ENCODE data around the gene RBP2.

DNA sequence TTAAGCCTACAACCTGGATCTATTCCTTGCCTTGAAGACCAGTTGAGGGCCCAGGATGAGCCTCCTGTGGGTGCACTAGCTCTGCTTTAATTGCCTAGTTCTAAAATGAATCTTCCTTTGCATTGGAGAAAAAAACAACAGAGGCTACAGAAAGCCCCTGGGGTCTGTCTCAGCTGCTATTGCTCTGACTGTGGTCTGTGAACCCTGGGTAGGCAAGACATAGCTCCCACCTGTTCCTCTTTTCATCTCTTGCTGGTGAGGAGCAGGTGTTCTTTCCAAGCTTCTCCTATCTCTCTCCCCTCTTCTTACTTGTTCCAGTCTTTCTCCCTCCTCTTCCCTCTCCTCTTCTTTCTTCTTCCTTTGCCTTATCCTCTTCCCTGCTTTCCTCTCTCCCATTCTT is 28.8 kb downstream of the RBP2 start:
- no peak for TF ChIP-seq YY1 (IDR thresholded peaks at IDR 0.05; ENCODE audit: borderline replicate concordance in 1 of 3, control insufficient read depth in 1 of 3, extremely low read depth in 1 of 3, insufficient read depth in 3 of 3, insufficient read length in 1 of 3, insufficient replicate concordance in 2 of 3, low read depth in 1 of 3, low read length in 2 of 3)
- TF ChIP-seq TSC22D4 (tag; IDR thresholded peaks at IDR 0.05) = no peak
- TF ChIP-seq ZNF717 (CRISPR knock-in tag; IDR thresholded peaks at IDR 0.05) = no peak
- no peak for TF ChIP-seq ARNT (IDR thresholded peaks at IDR 0.05)
- no peak for TF ChIP-seq JUN (IDR thresholded peaks at IDR 0.05; ENCODE audit: borderline replicate concordance, low read depth, low read length)
- TF ChIP-seq JUN (CRISPR knock-in tag; IDR thresholded peaks at IDR 0.05; ENCODE audit: borderline replicate concordance) = no peak
- TF ChIP-seq, protein P1, sequence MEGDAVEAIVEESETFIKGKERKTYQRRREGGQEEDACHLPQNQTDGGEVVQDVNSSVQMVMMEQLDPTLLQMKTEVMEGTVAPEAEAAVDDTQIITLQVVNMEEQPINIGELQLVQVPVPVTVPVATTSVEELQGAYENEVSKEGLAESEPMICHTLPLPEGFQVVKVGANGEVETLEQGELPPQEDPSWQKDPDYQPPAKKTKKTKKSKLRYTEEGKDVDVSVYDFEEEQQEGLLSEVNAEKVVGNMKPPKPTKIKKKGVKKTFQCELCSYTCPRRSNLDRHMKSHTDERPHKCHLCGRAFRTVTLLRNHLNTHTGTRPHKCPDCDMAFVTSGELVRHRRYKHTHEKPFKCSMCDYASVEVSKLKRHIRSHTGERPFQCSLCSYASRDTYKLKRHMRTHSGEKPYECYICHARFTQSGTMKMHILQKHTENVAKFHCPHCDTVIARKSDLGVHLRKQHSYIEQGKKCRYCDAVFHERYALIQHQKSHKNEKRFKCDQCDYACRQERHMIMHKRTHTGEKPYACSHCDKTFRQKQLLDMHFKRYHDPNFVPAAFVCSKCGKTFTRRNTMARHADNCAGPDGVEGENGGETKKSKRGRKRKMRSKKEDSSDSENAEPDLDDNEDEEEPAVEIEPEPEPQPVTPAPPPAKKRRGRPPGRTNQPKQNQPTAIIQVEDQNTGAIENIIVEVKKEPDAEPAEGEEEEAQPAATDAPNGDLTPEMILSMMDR (IDR thresholded peaks at IDR 0.05 in 2 of 3, conservative IDR thresholded peaks at IDR 0.05 in 1 of 3; ENCODE audit: insufficient read depth in 2 of 3, low read depth in 1 of 3, low read length in 3 of 3) = no peak
- TF ChIP-seq C11orf30 (IDR thresholded peaks at IDR 0.05; ENCODE audit: low read depth) = no peak
- no peak for TF ChIP-seq SMC3 (conservative IDR thresholded peaks at IDR 0.05; ENCODE audit: insufficient read depth, low read depth, low read length)
- no peak for TF ChIP-seq SP1 (CRISPR knock-in tag; IDR thresholded peaks at IDR 0.05)
- TF ChIP-seq, protein P2, sequence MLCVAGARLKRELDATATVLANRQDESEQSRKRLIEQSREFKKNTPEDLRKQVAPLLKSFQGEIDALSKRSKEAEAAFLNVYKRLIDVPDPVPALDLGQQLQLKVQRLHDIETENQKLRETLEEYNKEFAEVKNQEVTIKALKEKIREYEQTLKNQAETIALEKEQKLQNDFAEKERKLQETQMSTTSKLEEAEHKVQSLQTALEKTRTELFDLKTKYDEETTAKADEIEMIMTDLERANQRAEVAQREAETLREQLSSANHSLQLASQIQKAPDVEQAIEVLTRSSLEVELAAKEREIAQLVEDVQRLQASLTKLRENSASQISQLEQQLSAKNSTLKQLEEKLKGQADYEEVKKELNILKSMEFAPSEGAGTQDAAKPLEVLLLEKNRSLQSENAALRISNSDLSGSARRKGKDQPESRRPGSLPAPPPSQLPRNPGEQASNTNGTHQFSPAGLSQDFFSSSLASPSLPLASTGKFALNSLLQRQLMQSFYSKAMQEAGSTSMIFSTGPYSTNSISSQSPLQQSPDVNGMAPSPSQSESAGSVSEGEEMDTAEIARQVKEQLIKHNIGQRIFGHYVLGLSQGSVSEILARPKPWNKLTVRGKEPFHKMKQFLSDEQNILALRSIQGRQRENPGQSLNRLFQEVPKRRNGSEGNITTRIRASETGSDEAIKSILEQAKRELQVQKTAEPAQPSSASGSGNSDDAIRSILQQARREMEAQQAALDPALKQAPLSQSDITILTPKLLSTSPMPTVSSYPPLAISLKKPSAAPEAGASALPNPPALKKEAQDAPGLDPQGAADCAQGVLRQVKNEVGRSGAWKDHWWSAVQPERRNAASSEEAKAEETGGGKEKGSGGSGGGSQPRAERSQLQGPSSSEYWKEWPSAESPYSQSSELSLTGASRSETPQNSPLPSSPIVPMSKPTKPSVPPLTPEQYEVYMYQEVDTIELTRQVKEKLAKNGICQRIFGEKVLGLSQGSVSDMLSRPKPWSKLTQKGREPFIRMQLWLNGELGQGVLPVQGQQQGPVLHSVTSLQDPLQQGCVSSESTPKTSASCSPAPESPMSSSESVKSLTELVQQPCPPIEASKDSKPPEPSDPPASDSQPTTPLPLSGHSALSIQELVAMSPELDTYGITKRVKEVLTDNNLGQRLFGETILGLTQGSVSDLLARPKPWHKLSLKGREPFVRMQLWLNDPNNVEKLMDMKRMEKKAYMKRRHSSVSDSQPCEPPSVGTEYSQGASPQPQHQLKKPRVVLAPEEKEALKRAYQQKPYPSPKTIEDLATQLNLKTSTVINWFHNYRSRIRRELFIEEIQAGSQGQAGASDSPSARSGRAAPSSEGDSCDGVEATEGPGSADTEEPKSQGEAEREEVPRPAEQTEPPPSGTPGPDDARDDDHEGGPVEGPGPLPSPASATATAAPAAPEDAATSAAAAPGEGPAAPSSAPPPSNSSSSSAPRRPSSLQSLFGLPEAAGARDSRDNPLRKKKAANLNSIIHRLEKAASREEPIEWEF (CRISPR knock-in tag; IDR thresholded peaks at IDR 0.05) = no peak

All from K562 (cell line).